Measurements from ENCODE around the gene ANKRD33B.
"Not testable (repeated sequence)": the region's sequence is repeated elsewhere in the genome, so short reads cannot be mapped to it uniquely, and the experiment has no call there.

Gene ANKRD33B

DNA sequence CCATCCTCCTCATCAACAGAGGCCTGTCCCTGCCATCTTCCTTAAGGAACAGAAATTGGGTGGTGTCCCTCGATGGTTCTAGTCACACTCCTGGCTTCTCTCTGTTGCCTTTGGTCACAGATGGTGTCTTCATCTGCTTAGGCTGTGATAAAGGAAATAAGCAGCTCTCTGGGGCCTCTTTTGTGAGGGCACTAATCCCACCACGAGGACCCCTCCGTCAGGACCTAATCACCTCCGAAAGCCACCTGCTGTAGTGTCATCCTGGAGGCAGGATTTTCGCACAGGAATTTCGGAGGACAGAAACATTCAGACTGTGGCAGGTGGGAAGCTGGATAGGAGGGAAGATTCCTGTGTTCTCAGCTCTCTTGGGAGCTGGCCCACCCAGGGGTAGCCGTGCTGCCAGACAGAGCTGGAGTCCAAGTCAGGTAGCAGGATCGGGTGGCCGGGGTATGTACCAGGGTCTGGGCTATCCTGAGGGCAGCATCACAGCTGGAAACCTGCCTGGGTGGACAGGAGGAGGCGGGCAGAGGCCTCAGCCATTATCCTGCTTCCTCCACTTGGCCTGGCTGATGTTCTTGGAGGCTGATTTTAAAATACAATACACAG is 59.5 kb downstream of the ANKRD33B start:
- DNase-seq: no peak

DNA sequence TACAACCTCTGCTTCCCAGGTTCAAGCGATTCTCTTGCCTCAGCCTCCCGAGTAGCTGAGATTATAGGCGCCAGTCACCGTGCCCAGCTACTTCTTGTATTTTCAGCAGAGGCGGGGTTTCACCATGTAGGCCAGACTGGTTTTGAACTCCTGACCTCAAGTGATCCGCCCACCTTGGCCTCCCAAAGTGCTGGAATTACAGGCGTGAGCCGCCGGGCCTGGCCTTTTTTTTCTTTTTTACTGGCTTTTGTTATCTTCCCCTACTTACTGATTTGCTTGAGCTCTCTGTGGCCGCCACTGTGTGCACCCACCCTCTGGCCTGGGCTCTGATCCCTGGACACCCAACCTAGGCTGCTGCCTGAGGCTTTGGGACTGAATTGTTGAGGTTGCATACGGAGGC is 60.3 kb downstream of the ANKRD33B start:
- DNase-seq: no peak

DNA sequence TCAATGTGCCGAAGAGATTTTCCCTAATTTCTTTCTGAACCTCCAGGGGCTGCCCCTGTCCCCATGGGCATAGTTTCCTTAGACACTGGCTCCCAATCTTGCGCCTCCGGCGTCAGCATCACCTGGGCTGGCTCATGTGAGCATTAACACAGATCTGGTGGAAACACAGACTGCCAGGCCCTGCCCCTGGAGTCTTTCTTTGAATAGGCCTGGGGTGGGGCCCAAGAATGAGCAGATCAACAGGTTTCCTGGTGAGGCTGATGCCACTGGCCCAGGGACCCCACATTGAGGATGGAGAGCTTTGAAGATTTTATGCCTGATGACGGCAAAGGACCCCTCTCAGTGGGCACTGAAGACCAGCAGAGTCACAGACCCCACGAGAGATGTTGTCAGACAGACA is 60.8 kb downstream of the ANKRD33B start:
- no peak for DNase-seq

DNA sequence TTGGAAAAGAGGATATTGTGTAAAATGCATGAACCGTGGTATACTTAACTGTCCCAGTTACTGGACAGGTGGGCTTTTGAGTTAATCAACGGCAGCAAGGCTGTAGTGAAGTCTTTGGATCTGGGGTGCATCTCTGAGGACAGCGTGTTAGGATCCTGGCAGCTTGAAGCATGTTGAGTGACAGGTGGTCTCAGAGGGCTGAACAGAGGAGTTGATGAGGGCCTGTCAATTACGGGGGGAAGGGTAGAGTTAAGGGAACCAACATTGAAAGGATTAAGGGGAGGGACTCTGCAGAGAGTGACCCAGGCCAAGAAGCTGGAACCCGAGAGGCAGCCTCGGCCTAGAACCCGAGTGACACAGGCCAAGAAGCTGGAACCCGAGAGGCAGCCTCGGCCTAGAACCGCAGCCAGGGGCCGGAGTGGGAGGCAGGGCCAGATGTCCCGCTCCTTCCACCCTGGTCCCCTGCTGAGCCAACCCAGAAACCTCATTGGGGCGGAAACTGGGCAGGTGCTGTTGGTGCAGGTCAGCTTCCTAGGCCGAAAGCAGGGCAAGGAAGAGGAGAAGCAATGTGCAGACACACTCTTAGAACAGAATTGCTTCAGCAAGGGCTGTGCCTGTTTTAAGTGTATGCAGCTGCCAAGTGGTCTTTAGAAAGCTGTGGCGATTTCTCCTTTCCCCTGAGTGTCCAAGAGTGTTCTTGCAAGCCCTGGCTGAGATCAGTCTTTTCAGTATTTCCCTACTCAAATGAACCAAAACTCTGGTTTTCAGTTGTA is 62.0 kb downstream of the ANKRD33B start:
- DNase-seq: no peak

DNA sequence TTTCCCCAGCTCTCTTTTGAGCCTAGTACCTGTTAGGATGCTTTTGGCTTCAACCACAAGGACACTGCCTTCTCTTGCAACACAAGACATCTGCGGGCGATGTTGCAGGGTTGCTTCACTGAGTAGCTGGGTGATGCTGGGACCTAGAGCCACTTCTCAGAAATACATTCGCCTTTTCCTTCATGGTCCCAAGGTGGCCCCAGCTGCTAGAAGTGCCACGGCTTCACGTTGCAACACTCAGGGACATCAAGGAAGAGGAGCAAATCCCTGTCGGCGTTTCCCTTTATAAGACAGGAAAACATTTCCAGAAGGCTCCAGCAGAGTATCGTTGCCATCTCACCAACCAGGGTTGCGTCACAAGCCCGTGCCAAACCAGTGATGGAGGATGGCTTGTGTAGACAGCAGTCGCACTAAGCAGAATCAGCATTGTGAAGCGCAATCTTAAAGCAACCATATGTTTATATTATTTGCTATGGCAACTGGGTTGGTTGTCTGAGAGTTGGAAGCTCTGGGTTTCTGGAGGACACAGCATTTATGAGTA is 62.7 kb downstream of the ANKRD33B start:
- DNase-seq: no peak

DNA sequence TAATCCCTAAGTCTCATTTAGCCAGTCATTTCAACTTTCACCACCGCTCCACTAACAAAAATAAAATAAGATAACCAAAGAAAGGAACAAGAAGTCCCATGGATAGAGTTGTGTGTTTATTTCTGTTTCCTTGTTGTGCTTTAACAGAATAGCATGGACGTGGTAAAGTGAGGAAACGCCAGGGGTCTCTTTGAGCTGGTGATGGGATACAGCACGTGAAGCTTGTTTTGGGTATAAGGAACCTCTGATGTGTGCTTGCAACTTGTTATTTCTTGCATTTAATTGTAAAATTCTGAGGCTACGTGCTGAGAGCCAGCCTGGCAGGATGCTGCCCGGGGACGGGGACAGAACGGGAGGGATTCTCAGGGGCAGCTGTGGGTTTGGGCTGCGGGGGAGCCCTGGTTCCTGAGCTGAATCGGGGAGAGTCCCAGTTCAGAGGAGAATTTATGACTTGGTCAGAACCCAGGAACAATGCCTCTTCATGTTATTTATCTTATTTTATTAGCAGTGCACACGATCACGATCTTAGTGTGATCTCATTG is 63.4 kb downstream of the ANKRD33B start:
- no peak for DNase-seq

DNA sequence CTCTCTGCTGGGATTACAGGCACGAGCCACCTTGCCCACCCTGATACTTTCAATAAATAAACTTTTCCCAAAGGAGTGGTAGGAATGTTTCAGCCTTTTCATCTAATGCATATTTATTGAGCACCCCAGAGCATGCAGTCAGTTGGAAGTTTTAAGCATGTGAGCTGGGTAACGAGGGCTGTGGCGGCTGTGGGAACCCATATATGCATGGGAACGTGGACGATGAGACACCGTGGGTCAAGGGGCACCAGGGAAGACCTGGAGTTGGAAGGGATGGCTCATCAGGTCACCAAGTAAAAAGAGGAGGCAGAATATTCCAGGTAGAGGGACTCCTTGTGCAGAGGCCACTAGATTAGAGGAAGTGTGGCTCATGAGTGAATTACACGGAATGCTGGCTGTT is 64.7 kb downstream of the ANKRD33B start:
- DNase-seq: no peak

DNA sequence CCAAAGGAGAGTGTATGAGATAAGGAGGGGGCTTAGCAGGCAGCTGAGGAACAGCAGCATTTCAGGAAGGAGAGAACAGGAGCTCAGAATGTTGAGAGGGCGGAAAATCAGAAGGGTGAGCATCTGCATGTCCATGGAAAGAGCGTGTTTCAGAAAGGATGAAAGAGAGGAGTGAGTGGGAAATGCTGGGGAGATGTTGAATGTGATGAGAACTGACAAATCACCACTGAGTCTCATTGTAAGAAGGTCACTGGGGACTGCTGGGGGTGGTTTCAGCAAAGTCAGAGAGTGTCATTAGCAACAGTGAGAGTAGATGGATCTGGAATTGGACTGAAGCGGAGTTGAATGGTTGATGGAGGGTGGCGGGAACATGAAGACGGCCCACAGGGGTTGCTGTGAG is 65.8 kb downstream of the ANKRD33B start:
- DNase-seq: no peak

DNA sequence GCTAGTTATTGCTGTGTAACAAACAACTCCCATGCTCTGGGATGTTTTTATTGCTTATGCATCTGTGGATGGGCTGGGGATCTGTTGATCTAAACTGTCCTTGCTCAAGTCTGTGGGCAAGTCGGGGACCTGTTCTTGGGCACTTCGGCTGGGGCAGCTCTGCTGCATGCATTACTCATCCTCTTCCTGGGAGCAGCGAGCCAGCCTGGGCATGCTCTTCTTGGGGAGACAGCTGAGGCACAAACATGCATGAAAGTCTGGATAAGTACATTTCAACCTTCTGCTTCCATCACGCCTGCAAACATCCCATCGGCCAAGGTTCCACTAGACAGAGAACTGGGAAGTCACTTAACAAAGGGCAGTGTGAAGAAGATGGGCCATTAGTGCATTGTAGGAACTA is 66.3 kb downstream of the ANKRD33B start:
- DNase-seq: no peak

DNA sequence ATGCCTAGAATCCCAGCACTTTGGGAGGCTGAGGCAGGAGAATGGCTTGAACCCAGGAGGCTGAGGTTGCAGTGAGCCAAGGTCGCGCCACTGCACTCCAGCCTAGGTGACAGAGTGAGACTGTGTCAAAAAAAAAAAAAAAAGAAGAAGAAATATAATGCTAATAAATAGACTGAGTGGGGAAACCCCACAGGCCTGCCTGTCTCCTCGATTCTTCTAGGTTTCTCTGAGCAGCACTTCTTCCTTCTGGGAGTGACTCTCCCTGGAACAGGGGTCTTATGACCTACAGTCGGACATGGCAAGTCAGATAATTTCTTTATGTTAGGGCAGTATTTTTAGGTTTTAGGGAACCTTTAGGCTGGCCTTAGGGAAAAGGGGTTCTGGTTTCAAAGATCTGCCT is 66.9 kb downstream of the ANKRD33B start:
- DNase-seq: not testable (repeated sequence)

DNA sequence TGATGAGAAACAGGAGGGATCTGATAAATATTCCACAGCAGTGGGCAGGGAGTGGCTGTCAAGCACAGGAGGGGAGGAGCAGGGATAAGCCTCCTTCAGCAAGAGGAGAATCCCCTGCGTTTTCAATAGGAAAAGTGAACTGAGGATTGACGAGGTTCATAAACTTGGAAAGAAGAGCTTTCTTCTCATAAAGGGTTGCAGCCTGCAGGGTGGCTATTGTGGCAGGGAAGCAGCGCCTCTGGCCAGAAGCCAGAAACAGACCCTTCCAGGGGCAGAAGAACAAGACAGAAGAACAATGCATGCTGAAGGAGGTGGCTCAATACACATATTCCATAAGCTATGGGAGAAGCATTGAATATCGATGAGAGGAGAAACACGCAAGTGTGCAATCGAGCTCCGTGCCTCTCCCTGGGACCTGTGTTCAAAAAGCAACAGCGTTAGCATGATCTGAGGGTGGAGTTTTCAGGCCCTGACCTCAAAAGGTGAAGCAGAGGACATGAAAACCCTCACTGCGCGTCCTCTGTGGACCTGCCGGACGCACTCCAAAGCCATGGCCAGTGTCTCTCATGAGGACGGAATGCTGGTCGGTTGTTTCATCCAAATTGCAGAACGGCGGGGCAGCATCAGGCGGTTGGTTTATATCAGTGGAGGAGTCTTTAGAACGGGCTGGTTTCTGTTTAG is 67.6 kb downstream of the ANKRD33B start:
- DNase-seq: no peak

DNA sequence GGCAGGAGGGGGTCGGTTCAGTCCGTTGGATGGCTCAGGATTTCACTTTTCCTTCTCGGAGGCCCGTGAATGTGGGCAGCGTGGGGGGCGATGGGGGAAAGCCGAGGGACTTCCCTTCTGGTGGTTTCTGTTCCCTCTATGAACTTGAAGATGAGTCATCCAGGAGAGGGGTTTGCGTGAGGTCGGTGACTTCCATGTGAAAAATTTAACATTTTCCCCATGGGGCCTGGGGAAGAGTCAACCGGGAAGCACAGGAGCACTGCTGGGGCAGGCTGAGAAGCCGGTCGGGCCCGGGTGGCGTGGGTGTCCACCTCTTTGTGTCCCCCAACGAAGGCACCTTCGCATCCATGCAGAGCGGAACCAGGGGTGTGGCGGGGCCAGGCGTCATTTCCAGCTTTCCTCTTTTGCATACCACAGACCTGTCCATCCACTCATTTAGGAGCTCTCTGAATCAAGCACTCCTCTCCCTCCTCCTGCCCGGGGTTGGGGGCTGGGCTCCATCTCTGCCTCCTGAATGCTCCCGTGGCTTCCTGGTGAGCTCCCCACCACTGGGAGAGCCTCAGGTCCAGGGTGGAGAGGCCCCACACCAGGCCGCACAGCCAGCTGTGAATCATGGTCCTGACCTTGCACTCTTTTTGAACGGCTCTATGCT is 68.4 kb downstream of the ANKRD33B start:
- DNase-seq: no peak

DNA sequence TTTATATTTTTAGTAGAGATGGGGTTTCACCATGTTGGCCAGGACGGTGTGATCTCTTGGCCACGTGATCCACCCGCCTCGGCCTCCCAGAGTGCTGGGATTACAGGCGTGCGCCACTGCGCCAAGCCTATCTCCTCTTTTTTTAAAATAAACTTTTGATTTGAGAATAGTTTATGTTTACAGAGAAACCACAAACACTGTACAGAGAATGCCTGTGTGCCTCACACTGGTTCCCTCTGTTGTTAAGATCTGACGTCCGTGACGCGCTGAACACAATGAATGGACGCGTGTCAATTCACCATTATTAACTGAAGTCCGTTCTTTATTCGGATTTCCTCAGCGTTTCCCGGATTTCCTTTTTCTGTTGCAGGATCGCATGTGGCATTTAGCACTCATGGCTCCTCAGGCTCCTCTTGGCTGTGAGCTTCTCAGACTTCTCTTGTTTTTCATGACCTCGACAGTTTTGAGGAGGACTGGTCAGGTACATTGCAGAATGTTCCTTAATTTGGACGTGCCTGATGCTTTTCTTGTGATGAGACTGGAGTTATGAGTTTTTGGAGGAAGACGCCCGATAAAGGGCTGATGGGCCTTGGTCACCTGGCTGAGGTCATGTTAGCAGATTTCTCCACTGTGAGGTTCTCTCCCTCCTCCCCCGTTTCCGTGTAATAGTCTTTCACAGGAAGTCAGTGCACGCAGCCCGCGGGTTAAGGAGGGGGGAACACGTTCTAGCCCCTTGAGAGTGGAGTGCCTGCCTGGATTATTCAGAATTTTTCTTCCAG is 69.6 kb downstream of the ANKRD33B start:
- DNase-seq: no peak

DNA sequence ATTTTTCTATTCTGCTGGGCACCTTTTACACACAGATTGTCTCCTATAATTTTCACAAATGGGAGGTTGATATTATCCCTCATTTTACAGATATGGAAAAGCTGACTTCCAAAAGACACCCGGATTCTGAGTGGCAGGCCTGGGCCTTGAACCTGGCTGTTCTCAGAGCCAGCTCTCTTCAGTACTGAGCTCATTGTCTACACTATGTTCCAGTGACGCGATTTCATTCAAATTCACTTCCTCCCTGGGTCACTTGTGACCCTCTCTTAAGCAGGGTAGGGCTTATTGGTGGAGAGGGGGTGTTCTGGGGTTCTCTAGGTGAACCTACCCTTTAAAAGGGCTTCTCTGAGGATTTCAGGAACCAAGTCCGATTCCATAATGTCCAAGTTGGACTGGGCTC is 70.2 kb downstream of the ANKRD33B start:
- DNase-seq: no peak

DNA sequence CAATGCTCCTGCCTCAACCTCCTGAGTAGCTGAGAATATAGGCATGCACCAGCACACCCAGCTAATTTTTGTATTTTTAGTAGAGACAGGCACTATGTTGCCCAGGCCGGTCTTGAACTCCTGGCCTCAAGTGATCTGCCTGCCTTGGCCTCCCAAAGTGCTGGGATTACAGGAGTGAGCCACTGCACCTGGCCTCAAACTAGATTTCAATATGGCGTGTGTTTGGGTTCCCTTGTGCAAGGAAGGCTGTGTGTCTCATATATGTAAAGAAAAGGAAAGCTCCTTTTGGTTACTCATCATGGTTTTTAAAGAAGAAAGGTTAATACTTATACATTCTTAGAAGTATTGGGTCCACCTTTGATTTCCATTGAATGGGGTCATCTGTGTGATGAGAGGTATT is 70.7 kb downstream of the ANKRD33B start:
- DNase-seq: no peak

DNA sequence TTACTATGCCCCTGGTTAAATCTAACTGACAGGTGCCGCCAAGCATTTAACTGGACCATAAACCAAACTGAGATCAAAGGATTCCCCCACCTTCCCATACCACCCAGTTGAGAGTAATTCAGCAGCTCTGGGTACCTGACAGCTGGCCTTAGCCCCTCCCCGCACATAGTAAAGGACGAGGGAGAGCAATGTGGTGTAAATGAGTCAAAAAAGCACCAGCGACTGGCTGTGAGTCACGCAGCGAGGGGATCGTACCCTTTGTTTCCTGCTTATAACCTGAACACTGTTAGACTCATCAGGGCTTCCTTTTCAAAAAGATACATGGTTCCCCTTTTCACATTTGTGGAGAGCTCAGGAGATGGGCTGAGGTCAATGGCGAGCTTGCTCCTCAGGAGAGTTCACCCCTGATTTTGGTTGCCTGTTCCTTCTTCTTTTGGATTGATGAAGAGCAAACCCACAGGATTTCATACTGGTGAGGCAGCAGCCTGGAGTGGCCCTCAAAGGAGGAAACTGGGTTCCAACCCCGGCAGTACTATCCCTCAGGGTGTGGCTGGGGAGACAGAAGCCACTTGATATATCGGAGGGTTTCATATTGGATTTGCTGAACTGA is 71.5 kb downstream of the ANKRD33B start:
- DNase-seq: no peak

DNA sequence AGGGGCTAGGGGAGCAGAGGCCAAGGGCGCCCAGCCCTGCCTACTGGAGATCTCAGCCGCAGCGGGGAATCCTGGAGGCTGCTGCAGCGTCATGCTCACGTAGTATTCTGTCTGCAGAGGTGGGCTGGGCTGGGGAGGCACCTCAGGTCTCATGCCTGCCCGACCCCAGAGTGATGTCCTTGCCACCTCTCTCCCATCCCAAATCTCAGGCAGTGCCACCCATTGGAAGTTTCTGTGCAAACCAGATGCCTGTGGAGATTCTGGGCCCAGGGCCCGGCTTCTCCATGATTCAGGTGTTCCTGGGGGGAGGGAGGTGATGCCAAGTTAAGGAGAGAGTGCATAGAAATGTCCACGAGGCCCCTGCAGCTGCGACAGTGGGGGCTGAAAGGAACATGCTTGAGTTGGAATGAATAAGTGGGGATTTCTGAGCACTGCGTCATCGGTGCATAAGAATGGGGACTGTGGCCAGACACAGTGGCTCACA is 72.0 kb downstream of the ANKRD33B start:
- no peak for DNase-seq

DNA sequence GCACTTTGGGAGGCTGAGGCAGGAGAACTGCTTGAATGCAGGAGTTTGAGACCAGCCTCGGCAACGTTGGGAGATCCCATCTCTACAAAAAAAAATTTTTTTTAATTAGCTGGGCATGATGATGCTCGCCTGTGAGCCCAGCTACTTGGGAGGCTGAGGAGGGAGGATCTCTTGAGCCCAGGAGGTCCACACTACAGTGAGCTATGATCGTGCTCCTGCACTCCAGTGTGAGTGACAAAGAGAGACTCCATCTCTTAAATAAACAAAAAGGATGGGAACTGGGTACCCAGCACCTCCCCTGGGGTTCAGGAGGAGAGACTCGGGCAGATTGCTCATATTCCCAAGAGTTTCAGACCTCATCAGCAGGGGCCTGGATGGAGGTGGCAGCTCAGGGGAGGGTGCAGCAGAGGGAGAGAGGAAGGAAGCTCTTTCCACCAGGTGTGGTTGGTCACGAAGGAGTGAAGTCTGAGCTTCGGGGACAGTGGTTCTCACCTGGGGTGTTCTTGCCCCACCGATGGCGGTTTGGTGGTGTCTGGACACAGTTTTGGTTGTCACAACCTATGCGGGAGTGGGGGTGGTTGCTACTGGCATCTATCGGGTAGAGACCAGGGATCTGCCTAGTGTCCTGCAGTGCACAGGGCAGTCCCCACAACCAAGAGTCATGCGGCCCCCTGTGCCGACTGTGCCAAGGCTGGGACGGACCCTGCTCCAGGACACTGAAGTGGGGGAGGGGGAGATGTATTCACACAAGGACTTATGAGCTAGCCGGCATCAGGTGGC is 72.7 kb downstream of the ANKRD33B start:
- DNase-seq: no peak

DNA sequence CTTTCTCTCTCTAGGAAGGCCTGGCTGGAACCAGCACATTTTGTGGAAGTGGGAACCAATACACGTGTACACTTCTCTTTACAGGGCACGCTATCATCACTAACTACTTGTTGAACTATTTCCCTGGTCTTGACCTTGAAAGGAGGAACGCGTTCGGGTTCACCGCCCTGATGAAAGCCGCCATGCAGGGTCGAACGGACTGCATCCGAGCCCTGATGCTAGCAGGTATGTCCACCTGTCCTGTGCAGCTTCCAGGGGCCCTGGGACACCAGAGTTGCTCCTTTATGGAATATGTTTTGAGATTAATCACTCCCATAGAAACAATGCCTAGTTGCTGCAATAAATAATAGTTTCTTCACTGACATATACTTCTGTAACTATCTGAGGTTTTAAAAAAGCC is 74.1 kb downstream of the ANKRD33B start:
- DNase-seq: no peak

DNA sequence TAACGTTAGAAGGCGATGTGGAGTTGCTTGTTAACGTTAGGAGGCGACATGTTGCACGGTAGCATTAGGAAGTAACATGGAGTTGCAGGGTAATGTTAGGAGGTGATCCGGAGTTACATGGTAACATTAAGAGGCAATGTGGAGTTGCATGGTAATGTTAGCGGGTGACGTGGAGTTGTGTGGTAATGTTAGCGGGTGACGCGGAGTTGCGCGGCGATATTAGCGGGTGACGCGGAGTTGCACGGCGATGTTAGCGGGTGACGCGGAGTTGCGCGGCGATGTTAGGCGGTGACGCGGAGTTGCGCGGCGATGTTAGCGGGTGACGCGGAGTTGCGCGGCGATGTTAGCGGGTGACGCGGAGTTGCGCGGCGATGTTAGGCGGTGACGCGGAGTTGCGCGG is 74.9 kb downstream of the ANKRD33B start:
- DNase-seq: not testable (repeated sequence)

DNA sequence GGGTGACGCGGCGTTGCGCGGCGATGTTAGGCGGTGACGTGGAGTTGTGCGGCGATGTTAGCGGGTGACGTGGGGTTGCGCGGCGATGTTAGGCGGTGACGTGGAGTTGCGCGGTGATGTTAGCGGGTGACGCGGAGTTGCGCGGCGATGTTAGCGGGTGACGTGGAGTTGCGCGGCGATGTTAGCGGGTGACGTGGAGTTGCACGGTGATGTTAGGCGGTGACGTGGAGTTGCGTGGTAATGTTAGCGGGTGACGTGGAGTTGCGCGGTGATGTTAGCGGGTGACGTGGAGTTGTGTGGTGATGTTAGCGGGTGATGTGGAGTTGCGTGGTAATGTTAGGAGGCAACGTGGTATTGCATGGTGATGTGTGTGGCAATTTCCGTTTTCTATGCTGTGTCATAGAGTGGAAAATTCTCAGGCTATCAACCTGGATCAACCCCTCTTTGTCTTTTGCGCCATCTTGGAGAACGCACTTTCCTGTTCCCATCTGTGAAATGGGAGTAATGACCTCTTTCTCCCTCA is 76.0 kb downstream of the ANKRD33B start:
- no peak for DNase-seq

Measured in activated T-cell treated with anti-CD3 and anti-CD28 coated beads, Interleukin-2, amount 50 U/mL, for 1 hour (primary cell).